CD1c-positive myeloid dendritic cell (primary cell): Measurements from ENCODE around the gene NAPA.

Experiments used
- DNase-seq: peaks from one replicate; pipeline ENCODE4 v3.0.0-alpha.2; 2016; ENCODE audit errors: extremely low spot score

Gene NAPA

GRCh38 chr19:47521473-47522180, 6.8 kb upstream of the NAPA start:
- DNase-seq = no peak

GRCh38 chr19:47520839-47521238, 6.0 kb upstream of the NAPA start:
- DNase-seq = no peak

GRCh38 chr19:47520343-47520806, 5.5 kb upstream of the NAPA start:
- DNase-seq = no peak

DNA sequence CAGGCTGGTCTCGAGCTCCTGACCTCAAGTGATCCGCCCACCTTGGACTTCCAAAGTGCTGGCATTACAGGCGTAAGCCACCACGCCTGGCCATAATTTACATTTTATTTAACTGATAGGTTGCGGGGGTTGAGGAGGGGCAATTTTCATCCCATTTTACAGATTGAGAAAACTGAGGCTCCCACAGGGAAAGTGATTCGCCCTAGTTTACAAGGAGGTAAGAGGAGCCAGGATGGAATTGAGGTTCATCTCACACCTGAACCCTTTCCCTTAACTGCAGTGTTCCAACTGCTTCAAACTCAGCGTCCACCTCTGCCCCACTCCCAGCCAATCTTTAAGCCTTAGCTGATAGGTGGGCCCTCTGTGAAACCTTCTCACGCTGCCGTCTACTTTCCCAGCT, 4.0 kb upstream of the NAPA start:
- no peak for DNase-seq

GRCh38 chr19:47518139-47518538, 3.3 kb upstream of the NAPA start:
- DNase-seq = peak; percentile 34

DNA sequence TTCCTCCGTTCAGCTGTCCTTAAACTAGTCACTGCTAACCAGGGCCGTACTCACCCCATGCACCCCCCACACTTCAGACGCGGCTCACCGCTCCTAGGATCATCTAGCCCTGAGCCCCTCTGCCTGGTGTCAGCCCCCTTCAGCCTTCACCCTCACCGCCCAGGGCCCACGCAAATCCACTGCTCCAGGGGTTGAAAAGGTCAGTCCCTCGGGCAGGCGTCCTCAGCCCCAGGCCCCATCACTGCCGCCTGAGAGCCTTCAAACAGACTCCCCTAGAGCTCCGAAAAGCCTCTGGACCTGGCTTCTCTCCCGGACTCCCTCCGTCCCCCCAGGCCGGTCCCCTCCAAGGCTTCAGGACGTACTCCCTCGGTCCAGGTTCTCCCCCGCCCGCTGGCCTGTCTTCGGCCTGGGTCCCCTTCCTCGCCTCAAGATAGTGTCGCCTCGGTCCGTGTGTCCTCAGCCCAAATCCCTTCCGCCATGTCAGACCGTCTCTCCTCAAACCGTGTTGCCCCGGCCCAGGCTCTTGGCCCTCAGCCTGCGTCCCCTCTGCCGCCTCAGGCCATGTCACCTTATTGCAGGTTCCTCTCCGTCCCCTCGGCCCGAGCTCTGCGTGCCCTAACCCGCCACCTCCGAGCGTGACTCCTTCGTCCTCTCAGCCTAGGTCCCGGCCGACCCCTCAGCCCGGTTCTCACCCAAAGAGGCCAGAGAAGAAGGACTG, 553 bp downstream of the NAPA start:
- DNase-seq = no peak

DNA sequence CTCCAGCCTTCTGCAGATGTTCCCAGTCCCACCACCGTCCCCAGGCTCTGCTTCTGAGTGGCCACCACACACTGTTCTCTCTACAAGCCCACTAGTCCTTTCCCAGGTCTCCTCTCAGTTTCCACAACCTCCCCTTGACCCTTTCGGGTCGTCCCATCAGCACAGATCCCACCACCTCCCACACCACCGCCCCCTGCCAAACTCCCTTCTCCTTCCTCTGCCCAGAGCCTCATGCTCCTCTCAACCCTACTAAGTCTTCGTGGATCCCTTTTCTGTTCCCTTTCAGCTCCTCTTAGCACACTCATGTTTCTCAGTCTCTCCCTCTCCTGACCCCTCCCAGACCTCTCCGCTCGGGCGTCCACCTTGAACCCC, 1.9 kb downstream of the NAPA start:
- DNase-seq = peak; percentile 31

DNA sequence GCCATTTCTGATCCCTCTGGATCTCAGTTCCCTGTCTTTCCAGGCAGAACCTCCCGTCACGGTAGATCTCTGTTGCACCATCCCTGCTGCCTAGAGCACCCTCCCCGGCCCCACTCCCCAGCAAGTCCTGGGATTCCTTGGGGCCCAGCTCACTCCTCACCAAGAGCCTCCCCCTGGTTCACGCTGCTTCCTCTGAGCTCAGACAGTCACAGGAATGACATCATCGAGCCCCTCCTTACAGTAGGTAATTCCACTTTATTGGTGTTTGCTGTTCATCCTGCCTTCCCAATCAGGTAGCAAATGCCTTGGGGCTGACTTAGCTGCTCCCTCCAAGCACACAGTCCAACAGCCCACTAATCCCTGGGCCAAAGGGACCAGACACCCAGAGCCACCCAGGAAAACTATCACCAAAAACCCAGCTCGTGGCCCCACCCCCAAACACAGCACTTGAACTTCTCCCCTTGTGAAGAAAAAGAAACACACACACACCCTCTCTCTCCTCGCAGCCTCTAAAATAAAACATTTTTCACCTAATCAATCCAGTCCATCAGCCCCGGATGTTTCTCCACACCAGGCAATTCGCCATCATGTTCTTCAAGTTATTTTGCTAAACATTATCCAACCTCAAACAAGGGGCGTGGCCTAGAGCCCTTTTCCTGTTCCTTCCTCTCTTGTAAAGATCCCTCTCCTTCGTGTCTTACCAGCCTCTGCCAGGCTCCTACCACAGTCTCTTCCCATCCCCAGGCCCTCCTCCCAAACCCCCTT, 2.5 kb downstream of the NAPA start:
- peak; percentile 19 for DNase-seq

DNA sequence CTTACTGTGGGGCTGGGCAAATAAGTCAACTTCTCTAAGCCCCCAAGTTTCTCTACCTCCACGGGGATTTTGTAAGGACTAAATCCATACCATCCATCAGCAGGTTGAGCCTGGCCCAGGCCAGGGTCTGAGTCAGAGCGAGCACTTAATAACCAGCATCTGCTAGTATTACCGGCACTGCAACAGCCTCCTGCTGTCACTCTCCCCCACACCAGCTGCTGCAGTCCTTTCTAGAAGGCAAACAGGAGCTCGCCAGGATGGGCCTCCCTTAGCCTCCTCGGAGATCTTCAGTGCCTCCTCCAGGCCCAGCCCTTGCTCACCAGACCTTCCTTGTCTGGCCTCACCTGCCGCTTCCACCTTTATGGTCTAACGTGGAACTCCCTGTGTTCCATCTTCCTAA, 3.2 kb downstream of the NAPA start:
- DNase-seq = no peak

GRCh38 chr19:47511128-47511517, 3.7 kb downstream of the NAPA start:
- no peak for DNase-seq

DNA sequence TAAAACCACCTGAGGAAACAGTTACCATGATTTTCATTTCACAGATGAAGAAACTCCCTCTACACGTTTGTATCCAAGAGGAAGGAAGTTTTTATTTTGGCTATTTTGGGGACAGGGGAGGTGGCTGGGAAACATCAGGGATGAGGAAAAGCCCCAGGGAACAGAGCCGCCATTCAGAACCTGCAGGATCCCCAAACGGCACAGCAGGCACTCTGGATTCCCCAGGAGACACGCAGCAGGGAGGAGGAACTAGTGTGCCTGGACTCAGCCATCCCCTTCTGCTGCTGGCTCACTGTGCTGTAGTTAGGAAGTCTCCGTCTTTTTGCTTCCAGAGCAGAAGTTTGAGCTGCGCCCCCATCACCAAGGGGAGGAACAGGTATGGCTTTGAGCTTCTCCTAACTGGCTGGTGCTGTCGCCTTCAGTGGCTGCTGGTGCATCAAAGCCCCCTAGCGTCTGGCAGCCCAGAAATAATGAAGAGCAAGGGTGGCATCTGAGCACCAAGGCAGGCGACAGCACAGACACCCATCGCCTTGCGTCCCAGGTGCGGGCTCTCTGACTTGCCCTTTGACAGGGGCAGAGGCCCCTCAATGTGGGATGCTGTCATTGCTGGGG, 4.2 kb downstream of the NAPA start:
- no peak for DNase-seq

DNA sequence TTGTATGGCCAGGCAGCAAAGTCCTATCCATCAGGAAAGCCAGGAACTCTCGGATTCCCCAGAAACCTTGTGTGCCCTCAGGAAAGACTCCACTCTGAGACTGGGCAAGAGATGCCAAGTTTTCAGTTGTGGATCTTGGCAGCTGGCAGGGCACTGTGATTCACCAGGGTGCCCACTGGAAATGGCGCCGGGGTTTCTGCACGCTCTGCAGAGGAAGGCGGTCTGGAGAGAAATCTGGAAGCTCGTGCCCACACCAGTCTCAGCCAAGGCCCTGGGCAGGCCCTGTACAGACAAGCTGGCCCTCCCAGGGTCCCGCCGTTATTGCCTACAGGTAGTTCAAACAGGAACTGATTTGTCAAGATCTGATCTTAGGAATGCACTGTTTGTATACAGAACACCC, 4.9 kb downstream of the NAPA start:
- DNase-seq = no peak

GRCh38 chr19:47509170-47509847, 5.6 kb downstream of the NAPA start:
- DNase-seq = no peak

DNA sequence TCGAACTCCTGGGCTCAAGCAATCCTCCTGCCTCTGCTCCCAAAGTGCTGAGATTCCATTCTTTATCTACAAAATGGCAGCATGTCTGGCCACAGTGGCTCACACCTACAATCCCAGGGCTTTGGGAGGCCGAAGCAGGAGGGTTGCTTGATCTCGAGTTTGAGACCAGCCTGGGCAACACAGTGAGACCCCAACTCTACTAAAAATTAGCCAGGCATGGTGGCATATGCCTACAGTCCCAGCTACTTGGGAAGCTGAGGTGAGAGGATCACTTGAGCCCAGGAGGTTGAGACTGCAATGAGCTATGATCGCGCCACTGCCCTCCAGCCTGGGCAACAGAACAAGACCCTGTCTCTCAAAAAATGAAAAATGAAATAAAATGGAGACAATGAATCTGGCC, 6.1 kb downstream of the NAPA start:
- DNase-seq = no peak

DNA sequence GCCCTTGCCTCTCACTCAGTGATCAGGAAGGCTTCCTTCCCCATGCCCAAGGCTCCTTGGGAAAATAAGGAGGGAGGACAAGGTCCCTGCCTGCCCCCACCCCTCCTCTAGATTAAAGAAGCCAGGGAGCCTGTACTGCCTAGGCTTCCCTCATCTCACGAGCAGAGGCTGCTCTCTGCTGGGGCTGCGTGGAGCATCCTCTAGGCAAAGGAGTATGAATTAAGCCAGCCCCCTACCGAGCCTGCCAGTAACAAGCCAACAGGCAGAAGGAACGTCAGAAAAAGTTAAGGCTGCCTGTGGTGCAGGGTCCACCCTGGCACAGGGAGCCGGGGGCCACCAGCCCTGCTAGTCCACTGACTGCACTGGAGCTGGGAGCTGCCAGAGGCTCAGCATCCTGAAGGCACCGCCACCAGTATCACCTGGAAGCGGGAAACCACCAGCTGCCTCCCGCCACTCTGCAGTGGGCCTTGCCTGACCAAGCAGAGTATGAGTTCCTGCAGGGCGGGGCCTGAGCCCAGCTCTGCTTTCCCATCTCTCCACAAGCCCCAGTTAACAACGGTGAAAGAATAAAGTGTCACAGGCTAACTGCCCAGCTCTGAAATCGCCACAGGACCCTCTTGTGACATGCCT, 6.8 kb downstream of the NAPA start:
- no peak for DNase-seq

DNA sequence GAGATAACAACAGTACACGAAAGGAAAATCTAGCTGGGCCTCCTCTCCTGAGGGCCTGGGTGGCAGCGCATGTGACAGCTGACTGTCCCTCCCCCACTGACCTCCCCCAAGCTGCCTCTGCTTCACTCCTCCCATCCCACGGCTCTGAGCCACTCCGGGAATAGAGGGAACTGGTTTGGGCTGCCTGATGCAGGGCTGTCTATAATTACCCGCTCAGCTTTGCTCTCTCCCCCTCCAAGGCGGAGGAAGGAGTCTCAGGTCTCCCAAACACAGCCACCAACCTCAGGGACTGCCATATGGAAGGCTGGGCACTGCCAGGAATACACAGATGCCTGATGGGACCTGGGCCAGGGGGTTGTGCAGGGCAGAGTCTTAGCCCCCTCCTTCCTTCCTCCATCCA, 7.9 kb downstream of the NAPA start:
- DNase-seq = no peak

DNA sequence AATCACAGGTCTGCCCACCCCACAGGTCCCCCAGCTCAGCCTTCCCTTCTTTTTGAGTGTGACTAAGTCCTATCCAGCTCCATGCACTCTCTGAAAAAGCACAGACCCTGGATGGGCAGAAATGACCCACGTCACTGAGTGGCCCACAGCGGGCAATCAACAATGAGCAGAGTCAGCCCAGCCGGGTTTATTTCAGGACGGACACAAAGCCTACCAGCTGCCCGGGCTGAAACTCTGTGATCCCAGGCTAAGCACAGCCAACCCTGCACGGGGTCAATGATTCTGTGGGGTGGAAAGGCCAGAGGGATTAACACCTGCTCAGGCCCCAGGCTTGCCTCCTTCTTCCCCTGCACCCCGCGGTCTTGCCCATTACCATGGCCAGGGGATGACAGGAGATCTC, 8.4 kb downstream of the NAPA start:
- DNase-seq = no peak

DNA sequence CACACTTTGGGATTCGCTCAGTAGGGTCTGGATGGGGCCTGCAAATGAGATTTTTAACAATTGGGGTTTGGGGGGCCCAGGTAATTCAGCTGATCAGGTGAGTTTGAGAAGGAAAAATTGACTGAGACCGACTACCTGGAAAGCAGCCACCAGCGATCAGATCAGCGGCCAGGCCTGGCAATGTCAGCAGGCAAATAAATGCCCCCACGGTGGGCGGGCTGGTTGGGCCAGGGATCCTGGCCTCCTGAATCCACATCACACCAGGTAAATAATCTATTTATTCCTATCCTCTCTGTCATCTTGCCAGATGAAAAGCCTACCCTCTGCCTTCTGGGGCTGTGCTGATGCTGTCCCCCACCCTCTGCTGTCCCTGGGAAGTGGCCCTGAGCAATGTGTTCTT, 9.4 kb downstream of the NAPA start:
- DNase-seq = no peak

- DNase-seq = no peak
Observed at GRCh38 chr19:47503826-47504150, 11.1 kb downstream of the NAPA start.

DNA sequence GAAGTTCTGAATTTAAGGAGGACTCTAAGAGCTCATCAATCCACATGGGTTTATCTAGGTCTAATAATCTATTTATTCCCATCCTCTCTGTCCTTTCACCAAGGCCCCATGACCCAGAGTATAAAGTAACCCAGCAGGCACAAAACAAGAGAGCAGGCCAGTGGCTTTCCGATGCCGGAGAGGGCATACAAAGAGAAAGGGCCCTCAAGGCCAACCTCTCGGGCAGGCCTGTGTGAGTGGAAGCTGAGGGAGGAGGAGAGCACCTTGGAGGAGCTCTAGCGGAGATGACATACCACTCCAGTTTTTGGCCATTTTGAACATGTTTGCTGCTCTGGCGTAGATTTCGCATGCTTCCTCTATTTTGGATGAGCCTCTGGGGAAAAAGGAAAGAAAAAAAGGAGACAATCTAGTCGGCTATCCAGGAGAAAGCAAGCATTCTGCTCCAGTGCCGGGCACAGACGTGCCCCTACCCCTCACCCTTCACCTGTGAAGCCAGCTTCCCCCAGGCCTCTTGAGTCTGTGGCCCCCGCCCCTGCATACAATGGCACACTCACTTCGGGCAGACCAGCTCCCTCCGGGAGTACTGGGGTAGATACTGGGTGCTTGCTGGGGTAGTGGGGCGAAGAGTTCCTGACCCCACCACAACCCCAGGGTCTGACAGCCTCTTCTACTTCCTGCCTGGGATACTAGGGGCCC, 11.6 kb downstream of the NAPA start:
- DNase-seq = no peak
